ENCODE measurements around the gene CNNM3. TPM values are rescaled to one million over a fixed set of nuclear protein-coding genes. Genes with fewer than 3 reads are reported as not detected.

Gene CNNM3
- total RNA-seq, 2 donors from 2014 or later, result 4.2 to 7.9 TPM

DNA sequence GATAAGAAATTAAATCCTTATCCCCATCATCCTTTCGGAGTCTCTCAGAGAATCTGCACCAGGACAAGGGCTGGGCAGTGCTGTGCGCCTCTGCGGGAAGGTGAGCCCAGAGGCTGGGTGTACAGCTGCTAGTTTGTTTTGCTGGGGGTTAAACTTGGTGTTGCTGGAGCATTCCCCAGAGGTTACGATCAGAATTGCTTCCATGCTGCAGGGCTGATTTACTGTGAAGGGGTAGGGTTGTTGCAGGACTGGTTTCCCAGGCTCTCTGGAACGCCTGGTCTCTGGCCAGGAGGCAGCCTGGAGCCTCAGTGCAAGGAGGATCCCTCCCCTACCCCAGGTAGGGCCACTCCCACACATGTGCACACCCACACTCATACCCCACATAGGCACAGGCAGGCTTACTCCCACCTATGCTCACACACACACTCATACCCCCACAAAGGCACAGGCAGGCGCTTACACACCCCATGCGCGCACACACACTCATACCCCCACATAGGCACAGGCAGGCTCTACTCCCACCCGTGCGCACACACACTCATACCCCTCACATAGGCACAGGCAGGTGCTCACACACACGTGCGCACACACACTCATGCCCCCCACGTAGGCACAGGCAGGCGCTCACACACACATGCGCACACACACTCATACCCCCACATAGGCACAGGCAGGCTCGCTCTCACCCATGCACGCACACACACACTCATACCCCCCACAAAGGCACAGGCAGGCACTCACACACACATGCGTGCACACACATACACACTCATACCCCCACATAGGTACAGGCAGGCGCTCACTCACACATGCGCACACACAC, 44.1 kb upstream of the CNNM3 start:
- Histone ChIP-seq H3K27ac (no peak overlapping the region), H3K4me3 (no peak overlapping the region), H3K9me3 (no peaks in the 10 kb centered on the region), H3K36me3 (no peaks in the 10 kb centered on the region), H3K27me3 (no peaks in the 10 kb centered on the region), H3K4me1 (peaks cover 0 to 14% of the 10 kb centered on the region in 2 donors)
- TF ChIP-seq, protein P1, sequence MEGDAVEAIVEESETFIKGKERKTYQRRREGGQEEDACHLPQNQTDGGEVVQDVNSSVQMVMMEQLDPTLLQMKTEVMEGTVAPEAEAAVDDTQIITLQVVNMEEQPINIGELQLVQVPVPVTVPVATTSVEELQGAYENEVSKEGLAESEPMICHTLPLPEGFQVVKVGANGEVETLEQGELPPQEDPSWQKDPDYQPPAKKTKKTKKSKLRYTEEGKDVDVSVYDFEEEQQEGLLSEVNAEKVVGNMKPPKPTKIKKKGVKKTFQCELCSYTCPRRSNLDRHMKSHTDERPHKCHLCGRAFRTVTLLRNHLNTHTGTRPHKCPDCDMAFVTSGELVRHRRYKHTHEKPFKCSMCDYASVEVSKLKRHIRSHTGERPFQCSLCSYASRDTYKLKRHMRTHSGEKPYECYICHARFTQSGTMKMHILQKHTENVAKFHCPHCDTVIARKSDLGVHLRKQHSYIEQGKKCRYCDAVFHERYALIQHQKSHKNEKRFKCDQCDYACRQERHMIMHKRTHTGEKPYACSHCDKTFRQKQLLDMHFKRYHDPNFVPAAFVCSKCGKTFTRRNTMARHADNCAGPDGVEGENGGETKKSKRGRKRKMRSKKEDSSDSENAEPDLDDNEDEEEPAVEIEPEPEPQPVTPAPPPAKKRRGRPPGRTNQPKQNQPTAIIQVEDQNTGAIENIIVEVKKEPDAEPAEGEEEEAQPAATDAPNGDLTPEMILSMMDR (IDR thresholded peaks at IDR 0.05), result no peak
- no peak for DNase-seq (ENCODE audit: low spot score)

DNA sequence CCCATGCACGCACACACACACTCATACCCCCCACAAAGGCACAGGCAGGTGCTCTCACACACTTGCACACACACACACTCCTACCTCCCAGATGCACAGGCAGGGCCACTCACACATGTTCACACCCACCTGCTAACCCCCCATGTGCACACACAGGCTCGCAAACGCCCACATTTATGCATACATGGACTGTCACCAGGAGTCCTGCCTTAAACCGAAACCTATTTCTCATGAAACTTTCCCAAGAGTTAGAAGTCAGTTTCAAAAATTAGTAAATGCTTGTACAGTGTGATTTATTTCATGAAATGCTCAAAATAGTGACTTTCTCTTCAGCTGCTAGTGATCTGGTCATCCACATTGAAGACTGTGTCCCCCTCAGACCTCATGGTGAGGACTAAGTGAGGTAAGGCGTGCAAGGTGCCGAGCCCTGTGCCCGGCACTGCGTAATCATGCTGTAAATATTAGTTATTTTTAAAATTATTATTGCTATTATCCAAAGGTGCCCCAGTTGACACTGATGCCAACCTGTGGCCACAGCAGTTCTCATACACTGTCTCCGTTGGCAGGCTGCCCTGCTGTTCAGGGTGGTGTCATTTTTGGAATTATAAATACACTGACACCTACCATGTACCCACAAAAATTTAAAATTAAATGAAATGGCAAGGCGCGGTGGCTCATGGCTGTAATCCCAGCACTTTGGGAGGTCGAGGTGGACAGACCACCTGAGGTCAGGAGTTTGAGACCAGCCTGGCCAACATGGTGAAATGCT, 43.0 kb upstream of the CNNM3 start:
- DNase-seq (ENCODE audit: low spot score), result no peak
- no peaks in the 10 kb centered on the region for H3K36me3 ChIP-seq
- H3K9me3 ChIP-seq, result no peaks in the 10 kb centered on the region
- TF ChIP-seq, protein P1 (IDR thresholded peaks at IDR 0.05), result no peak
- H3K4me3 ChIP-seq, result no peak overlapping the region
- peaks cover 0 to 14% of the 10 kb centered on the region in 2 donors for H3K4me1 ChIP-seq
- no peaks in the 10 kb centered on the region for H3K27me3 ChIP-seq
- H3K27ac ChIP-seq, result no peak overlapping the region

DNA sequence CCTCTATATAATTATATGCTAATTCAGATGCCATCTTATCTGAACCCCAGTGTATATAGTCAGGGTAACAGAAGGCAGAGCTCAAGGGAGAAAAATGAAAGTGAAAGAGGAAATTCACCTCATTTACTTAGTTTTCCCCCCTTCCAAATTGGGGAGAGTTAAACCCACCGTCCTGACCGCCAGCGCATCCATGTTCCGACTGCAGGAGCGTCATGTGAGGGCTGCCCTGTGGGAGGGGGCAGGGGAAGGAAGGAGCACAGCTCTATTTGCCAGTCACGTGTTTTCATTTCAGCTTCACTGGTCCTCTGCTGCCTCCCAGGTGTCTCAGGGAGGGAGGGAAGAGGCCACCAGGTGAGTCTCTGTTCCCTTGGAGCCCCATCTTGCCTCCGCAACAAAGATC, 42.1 kb upstream of the CNNM3 start:
- Histone ChIP-seq H3K27ac (no peak overlapping the region), H3K9me3 (no peaks in the 10 kb centered on the region), H3K36me3 (no peaks in the 10 kb centered on the region), H3K27me3 (no peaks in the 10 kb centered on the region), H3K4me3 (no peak overlapping the region), H3K4me1 (peaks cover 0 to 14% of the 10 kb centered on the region in 2 donors)
- TF ChIP-seq, protein P1 (IDR thresholded peaks at IDR 0.05), result no peak
- no peak for DNase-seq (ENCODE audit: low spot score)

DNA sequence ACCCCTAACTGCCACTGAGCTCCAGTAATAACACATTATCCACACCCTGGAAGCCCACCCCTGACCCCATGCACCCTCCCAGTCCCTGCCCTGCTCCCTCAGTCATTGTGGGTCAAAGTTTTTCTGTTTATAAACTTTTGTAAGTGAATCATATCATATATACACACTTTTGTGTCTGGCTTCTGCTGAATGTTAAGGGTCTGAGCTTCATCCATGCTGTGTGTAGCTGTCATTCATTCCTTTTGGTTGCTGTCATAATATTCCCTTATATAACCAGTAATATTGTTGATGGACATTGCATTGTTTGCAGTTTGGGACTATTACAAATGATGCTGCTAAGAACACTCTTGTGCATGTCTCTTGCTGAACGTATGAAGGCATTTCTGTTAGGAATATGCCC, 40.9 kb upstream of the CNNM3 start:
- DNase-seq (ENCODE audit: low spot score), result no peak
- H3K4me1 ChIP-seq, result peaks cover 0 to 6% of the 10 kb centered on the region in 2 donors
- H3K27ac ChIP-seq, result no peak overlapping the region
- no peaks in the 10 kb centered on the region for H3K9me3 ChIP-seq
- TF ChIP-seq, protein P1 (IDR thresholded peaks at IDR 0.05), result no peak
- H3K4me3 ChIP-seq, result no peak overlapping the region
- no peaks in the 10 kb centered on the region for H3K27me3 ChIP-seq
- H3K36me3 ChIP-seq, result no peaks in the 10 kb centered on the region

DNA sequence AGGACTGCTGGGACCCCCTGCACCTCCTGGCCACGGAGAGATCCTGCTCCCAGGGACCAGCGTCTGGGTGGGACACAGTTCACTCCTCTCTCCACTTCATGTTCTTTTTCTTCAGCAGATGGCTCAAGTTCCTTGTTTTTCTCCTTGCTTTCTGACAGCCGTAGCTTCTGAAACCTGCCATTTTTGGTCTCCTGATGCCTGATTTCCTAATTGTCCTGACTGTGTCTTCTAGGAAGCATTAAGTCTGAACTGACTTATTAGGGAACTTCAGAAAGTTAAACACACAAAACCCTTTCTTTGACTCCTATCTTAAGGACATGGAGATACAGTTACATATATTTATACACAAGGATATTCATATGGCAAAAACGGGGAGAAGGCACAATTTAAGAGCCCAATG, 32.7 kb upstream of the CNNM3 start:
- DNase-seq (ENCODE audit: low spot score), result no peak
- Histone ChIP-seq H3K4me1 (peaks cover 0 to 16% of the 10 kb centered on the region in 2 donors), H3K9me3 (no peaks in the 10 kb centered on the region), H3K4me3 (no peak overlapping the region), H3K27ac (no peak overlapping the region), H3K36me3 (no peaks in the 10 kb centered on the region), H3K27me3 (no peaks in the 10 kb centered on the region)
- TF ChIP-seq, protein P1 (IDR thresholded peaks at IDR 0.05), result no peak
